Tibial artery (tissue), 4 donors: Measurements from ENCODE around the gene PYCR2.

ENCODE experiments used
- DNase-seq, 2 donors: peaks; one replicate each; pipeline ENCODE4 v3.0.0-alpha.2; 2019
- H3K27ac ChIP-seq, 2 donors: fragments of 200-600 bp; sonication (generic) in 1 of 2; 1 replicate in 1 of 2; 2 replicates in 1 of 2; pipeline ENCODE4 v1.5.1; 2018 to 2019; ENCODE audit warnings: mild to moderate bottlenecking in 1 of 2
- H3K27me3 ChIP-seq, 2 donors: fragments of 200-600 bp; sonication (generic) in 1 of 2; one replicate each; pipeline versions ENCODE4 v1.5.1 to v1.6.0; 2016 to 2019
- H3K36me3 ChIP-seq, 3 donors: fragments of 200-600 bp; sonication (generic) in 2 of 3; one replicate each; pipeline ENCODE4 v1.5.1; 2016 to 2019; ENCODE audit warnings: mild to moderate bottlenecking in 2 of 3
- H3K4me1 ChIP-seq, 4 donors: fragments of 200-600 bp; sonication (generic) in 2 of 4; 1 replicate in 3 of 4; 2 replicates in 1 of 4; pipeline ENCODE4 v1.5.1; 2016 to 2019
- H3K4me3 ChIP-seq, 2 donors: fragments of 200-600 bp; sonication (generic) in 1 of 2; 1 replicate in 1 of 2; 2 replicates in 1 of 2; pipeline ENCODE4 v1.5.1; 2018 to 2019; ENCODE audit warnings: mild to moderate bottlenecking in 2 of 2
- H3K9me3 ChIP-seq, 3 donors: fragments of 200-600 bp; sonication (generic) in 1 of 3; one replicate each; pipeline ENCODE4 v1.5.1; 2016 to 2019
- CTCF ChIP-seq, 2 experiments: fragments of 200-600 bp in 1 of 2; fragments of 450-650 bp in 1 of 2; IDR thresholded peaks; one replicate each; pipeline ENCODE4 v1.5.1; 2017 to 2019; ENCODE audit warnings: antibody characterized with exemption in 2 of 2, mild to moderate bottlenecking in 1 of 2, moderate library complexity in 1 of 2
- intact Hi-C: fragments of 100-400 bp; cut with DNase I; formaldehyde crosslinking; loops from one replicate; pipeline ENCODE4 v1.15.0; 2023; ENCODE audit warnings: low total_unique reads

Gene PYCR2

GRCh38 chr1:225945564-225945963, 21.5 kb upstream of the PYCR2 start:
- Histone ChIP-seq H3K27me3 (no peaks in the 10 kb centered on the region), H3K9me3 (no peaks in the 10 kb centered on the region), H3K4me1 (peaks cover 0 to 21% (median 14%) of the 10 kb centered on the region in 4 donors), H3K27ac (no peak overlapping the region), H3K4me3 (no peak overlapping the region), H3K36me3 (no peaks in the 10 kb centered on the region)
- intact Hi-C loops, result no loop called here
- no peak for DNase-seq
- no peak for TF ChIP-seq CTCF (IDR thresholded peaks at IDR 0.05)

GRCh38 chr1:225944951-225945350, 20.9 kb upstream of the PYCR2 start:
- intact Hi-C loops, result no loop called here
- no peak for TF ChIP-seq CTCF (IDR thresholded peaks at IDR 0.05)
- H3K4me3 ChIP-seq, result no peak overlapping the region
- H3K36me3 ChIP-seq, result no peaks in the 10 kb centered on the region
- H3K9me3 ChIP-seq, result no peaks in the 10 kb centered on the region
- H3K4me1 ChIP-seq, result peaks cover 0 to 23% (median 19%) of the 10 kb centered on the region in 4 donors
- no peaks in the 10 kb centered on the region for H3K27me3 ChIP-seq
- no peak for DNase-seq
- H3K27ac ChIP-seq, result no peak overlapping the region

- no peak for TF ChIP-seq CTCF (IDR thresholded peaks at IDR 0.05)
- Histone ChIP-seq H3K9me3 (no peaks in the 10 kb centered on the region), H3K27me3 (no peaks in the 10 kb centered on the region), H3K4me3 (no peak overlapping the region), H3K36me3 (no peaks in the 10 kb centered on the region), H3K27ac (no peak overlapping the region), H3K4me1 (peaks cover 0 to 27% (median 19%) of the 10 kb centered on the region in 4 donors)
- intact Hi-C loops, result no loop called here
- DNase-seq, result no peak
These were observed 20.3 kb upstream of the PYCR2 start for GRCh38 chr1:225944387-225944786.

GRCh38 chr1:225943582-225943981, 19.5 kb upstream of the PYCR2 start:
- no peak for DNase-seq
- Histone ChIP-seq H3K4me1 (peaks cover 0 to 27% (median 19%) of the 10 kb centered on the region in 4 donors), H3K9me3 (no peaks in the 10 kb centered on the region), H3K4me3 (no peak overlapping the region), H3K36me3 (no peaks in the 10 kb centered on the region), H3K27me3 (no peaks in the 10 kb centered on the region), H3K27ac (no peak overlapping the region)
- TF ChIP-seq CTCF (IDR thresholded peaks at IDR 0.05), result no peak
- intact Hi-C loops, result no loop called here

GRCh38 chr1:225942574-225942973, 18.5 kb upstream of the PYCR2 start:
- Histone ChIP-seq H3K4me1 (peaks cover 0 to 27% (median 19%) of the 10 kb centered on the region in 4 donors), H3K4me3 (no peak overlapping the region), H3K27ac (no peak overlapping the region), H3K36me3 (no peaks in the 10 kb centered on the region), H3K27me3 (no peaks in the 10 kb centered on the region), H3K9me3 (no peaks in the 10 kb centered on the region)
- DNase-seq, result no peak
- intact Hi-C loops, result no loop called here
- no peak for TF ChIP-seq CTCF (IDR thresholded peaks at IDR 0.05)

GRCh38 chr1:225941942-225942222, 17.8 kb upstream of the PYCR2 start:
- no peaks in the 10 kb centered on the region for H3K27me3 ChIP-seq
- peaks cover 0 to 27% (median 19%) of the 10 kb centered on the region in 4 donors for H3K4me1 ChIP-seq
- no peak for DNase-seq
- no peaks in the 10 kb centered on the region for H3K36me3 ChIP-seq
- no peak overlapping the region for H3K4me3 ChIP-seq
- H3K9me3 ChIP-seq, result no peaks in the 10 kb centered on the region
- H3K27ac ChIP-seq, result peak overlapping the region; percentile 80 to 81
- intact Hi-C loops, result no loop called here
- no peak for TF ChIP-seq CTCF (IDR thresholded peaks at IDR 0.05)
